Measurements from ENCODE around the gene FCER1A.
"Not testable (repeated sequence)": the region's sequence is repeated elsewhere in the genome, so short reads cannot be mapped to it uniquely, and the experiment has no call there.

FCER1A gene

GRCh38 chr1:159302095-159302494 lies at the start of gene FCER1A:
TSS of gene FCER1A (plus strand) at chr1:159302336. CDS start at chr1:159302365, 29 bp downstream.
- no peak for DNase-seq (ENCODE audit: low read depth in 2 of 2)

DNA sequence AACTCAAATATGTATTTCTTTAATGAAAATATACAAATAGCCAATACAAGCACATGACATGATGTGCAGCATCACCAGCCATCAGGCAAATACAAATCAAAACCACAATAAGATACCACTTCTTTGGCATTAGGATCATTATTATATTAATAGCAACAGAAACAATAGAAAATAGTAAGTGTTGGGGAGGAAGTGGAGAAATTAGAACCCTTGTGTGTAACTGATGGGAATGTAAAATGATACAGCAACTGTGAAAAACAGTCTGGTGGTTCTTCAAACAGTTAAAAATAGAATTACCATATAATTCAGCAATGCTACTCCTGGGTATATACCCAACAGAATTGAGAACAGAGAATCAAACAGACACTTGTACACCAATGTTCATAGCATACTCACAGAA lies 40.8 kb upstream of the FCER1A start:
- no peak for DNase-seq (ENCODE audit: low read depth in 2 of 2)

DNA sequence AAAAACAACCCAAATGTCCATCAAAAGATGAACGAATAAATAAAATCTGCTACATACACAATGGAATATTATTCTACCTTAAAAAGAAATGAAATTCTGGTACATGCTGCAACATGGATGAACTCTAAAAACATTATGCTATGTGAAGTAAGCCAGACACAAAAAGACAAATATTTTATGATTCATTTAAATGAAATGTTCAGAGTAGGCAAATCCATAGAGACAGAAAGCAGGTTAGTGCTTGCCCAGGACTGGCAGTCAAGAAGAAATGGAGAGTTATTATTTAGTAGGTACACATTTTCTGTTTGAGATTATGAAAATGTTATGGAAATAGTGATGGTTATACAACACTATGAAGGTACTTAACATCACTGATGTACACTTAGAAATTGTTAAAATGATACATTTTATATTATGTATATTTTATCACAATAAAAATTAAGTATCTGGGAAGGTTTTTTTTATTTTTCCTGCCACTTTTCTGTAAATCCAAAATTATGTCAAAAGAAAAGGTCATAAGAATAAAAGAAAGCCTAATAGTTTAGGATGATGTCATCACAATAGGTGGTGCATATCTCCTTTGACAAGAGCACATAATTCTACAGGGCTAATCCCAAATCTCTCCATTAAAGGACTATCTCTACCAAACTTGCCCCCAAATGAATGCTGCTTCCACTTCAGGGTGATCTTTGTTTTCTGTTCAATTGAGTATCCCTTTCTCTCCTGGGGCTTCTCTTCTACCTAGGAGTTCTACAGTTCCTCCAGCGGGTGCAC lies 40.2 kb upstream of the FCER1A start:
- DNase-seq (ENCODE audit: low read depth in 2 of 2): no peak

DNA sequence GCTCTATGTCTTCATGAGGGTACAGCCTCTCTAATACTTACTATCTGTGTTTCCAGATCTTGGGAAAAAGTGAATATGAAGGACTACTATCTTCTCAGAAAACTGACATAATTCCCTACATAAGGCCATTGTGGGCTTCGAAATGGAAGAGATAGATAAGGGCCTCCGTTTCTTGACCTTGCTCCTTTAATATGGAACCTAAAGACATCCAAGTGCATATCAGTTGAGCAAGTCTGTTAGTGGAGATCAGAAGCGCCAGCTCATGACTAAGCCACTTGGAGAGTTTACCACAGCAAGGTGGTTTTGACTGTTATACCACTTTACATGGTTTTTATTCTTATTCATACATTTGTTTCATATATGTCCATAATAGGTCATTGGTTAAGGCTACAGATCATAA lies 35.3 kb upstream of the FCER1A start:
- no peak for DNase-seq (ENCODE audit: low read depth in 2 of 2)

GRCh38 chr1:159274631-159275030 lies 27.5 kb upstream of the FCER1A start:
- no peak for DNase-seq (ENCODE audit: low read depth in 2 of 2)

DNA sequence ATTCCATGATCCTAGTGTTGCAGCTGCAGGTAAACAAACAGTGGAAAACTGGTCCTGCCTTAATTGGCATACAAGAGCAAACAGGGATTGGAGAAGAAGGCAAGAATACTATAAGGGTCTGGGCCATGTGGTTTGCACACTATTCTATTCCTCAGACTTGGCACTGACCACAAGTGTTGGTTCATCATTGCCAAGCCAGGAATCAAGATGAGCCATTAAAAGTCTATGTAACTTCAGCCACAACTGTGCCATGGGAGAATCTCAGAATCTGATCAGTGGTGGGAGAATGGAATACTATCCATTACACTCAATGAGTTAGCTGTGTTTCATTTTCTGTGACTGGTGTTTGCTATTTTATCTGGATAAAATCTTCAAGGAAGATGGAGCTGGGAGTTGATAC lies 26.2 kb upstream of the FCER1A start:
- no peak for DNase-seq (ENCODE audit: low read depth in 2 of 2)

GRCh38 chr1:159279773-159280172 lies 22.4 kb upstream of the FCER1A start:
- DNase-seq (ENCODE audit: low read depth in 2 of 2): no peak

- DNase-seq (ENCODE audit: low read depth in 2 of 2): no peak
These were observed 20.0 kb upstream of the FCER1A start for GRCh38 chr1:159282118-159282517.

- DNase-seq (ENCODE audit: low read depth in 2 of 2): no peak
These were observed 13.1 kb upstream of the FCER1A start for GRCh38 chr1:159289060-159289459.

DNA sequence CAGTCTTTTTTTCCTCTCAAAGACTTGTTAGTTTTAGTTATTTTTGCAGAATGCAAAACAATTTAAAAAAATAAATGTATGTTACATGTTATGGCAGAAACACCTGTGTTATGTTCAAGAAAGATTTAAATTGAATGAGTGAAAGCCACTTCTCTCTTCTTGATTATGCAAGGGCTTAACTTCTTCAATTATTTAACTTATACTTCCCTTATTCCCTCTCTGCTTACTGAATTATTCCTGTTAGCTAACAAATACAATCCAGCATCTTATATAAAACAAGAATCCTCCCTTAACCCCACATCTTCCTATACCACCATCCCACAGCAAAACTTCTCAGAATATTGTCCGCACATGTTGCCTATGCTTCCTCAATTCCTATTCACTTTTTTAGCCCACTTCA lies 10.7 kb upstream of the FCER1A start:
- DNase-seq (ENCODE audit: low read depth in 2 of 2): no peak

DNA sequence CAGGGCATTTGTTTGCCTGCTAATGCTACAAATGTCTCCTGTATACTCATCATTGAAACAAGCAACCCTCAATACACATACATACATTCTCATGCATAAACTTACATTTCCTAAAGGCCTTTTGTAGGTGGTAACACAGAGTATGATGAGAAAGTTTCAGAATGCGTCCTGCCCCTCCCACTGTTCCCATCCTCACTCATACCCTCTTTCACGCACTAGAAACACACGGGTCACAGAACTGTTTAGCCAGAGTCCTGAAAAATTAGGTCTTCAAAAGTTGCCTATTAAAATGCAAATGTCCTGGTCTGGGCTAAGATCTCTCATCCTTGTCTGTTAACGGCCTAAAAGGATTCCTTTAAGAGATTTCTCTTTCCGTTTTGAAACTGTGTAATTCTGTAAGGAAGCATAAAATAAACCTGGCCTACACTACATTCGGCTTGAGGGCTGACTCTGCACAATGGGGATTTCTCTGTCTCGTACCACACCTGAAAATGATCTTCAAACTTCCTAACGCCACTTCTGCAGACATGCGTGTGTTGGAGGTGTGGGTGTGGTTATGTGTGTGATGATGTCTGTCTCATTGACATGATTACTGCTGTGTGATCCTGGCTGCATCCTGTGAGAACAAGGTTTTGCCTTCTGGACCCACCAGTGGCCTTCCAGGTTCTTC lies 5.3 kb upstream of the FCER1A start:
- no peak for DNase-seq (ENCODE audit: low read depth in 2 of 2)

DNA sequence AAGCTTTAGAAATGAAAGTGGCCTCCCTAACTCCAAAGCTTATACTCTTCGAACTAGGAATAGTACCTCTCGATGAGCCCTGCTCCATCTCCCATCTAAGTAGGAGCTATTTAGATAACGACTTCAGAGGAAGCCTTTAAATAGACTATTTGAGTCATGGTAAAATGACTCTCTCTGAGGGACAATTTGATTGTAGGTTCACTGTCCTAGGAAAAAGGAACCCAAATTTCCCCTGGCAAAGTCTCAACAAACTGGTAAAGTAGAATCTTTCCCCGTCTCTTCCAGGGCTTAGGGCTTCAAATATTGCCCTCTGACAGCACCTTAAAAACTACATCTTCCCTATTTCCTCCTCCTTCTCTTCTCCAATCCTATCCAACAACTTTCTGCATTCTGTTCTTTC lies 2.0 kb upstream of the FCER1A start:
- DNase-seq (ENCODE audit: low read depth in 2 of 2): no peak

DNA sequence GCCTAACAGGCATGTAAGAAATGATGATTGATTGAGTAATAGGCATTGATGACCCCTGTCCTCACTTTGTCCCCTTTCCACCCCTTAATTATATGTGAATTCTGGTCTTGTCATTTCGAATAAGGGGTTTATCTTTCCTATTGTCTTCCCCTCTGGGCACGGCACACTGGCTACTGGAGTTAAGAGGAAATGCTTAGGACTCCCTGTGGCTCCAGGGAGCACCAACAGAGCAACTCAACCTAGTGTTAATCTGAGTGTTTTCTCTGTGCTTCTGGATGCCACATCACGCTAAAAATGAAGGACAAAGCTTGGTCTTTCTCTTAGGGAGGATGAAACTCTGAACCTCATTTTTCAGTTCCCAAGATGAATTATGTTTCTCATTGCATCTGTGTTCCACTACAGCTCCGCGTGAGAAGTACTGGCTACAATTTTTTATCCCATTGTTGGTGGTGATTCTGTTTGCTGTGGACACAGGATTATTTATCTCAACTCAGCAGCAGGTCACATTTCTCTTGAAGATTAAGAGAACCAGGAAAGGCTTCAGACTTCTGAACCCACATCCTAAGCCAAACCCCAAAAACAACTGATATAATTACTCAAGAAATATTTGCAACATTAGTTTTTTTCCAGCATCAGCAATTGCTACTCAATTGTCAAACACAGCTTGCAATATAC lies 5.3 kb downstream of the FCER1A start:
- DNase-seq (ENCODE audit: low read depth in 2 of 2): no peak

DNA sequence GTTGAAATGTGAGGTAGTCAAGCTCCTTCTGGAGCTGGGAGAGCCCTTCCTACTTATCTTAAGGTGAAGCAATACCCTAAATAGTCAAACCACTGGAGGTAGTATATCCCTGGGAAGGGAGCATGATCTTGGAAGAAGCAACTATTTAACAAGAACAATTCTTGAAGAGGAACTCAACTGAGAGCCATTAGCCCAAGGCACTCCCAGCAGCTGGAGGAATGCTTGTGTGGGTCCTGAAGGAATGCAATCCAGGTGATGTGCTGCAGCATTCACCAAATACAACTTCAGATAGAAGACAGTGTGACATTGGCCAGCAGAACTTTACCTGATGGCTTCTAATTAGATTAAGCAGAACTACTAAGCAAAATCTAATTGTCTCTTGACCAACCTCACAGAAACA lies 9.5 kb downstream of the FCER1A start:
- DNase-seq (ENCODE audit: low read depth in 2 of 2): no peak

GRCh38 chr1:159315381-159315780 lies 13.2 kb downstream of the FCER1A start:
- no peak for DNase-seq (ENCODE audit: low read depth in 2 of 2)

DNA sequence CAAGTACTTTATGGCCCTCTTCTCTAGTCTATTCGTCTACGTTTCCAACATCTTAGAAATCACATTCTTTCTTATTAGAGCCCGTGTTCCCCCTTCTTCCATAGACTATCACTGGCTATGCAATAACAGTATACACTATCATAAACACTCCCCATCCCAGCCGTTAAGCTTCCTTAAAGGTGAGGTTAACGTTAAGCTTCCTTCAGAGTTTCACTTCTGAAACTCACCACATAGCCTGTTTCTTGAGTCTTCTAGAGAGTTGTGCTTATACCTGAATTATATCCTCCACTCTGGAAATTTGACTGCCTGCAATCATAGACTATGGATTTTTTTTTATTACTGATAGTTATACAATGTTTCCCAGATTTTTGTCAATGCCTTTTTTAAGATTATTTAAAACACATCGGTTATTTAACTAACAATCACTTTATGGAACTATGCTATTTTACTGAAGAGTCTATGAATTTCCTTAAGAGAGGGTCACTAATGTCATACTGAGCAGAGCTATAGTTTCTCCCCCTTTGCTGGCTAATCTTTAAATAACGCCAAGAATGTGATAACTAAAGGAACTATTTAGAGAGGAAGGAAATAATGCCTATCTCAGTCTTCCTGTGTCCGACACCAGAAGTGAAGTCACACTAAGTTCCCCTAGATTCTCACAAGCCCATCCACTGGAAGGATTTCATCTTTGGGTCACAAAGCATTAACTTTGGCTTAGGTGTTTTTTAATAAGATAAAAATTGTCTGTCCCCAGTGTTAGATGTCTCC lies 16.8 kb downstream of the FCER1A start:
- DNase-seq (ENCODE audit: low read depth in 2 of 2): no peak

DNA sequence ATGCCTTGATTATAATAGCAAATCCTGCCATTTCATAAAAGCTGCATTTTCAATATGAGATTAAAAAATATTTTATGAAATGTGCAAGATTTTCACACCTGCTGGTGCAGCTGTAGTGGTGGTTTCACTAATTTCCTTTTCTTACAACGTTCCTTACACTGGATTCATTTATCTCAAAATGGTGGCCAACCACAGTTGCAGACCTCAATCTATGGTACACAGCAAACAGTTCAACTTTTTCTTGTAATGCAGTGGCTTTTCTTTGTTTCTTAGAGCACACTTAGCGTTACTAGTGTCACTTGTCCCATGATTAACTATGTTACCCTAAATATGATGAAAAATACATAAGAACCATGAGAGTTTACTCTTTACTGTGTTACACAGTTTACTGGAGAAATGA lies 32.7 kb downstream of the FCER1A start:
- no peak for DNase-seq (ENCODE audit: low read depth in 2 of 2)

- no peak for DNase-seq (ENCODE audit: low read depth in 2 of 2)
These were observed 35.9 kb downstream of the FCER1A start for GRCh38 chr1:159338018-159338417.

DNA sequence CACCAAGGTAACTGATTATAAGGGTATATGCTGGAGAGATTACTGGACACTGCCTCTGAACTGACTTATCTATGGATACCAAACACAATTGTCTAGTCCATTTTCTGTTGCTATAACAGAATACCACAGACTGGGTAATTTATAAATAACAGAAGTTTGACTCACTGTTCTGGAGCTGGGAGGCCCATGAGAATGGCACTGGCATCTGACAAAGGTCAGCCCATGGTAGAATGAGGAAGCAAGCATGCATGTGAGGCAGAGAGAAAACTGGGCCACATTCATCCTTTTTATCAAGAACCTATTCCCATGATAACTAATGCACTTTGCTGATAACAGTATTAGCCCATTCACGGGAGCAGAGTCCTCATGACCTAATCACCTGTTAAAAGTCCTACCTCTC lies 37.4 kb downstream of the FCER1A start:
- DNase-seq (ENCODE audit: low read depth in 2 of 2): no peak

- DNase-seq (ENCODE audit: low read depth in 2 of 2): no peak
These were observed 39.6 kb downstream of the FCER1A start for GRCh38 chr1:159341736-159342135.

DNA sequence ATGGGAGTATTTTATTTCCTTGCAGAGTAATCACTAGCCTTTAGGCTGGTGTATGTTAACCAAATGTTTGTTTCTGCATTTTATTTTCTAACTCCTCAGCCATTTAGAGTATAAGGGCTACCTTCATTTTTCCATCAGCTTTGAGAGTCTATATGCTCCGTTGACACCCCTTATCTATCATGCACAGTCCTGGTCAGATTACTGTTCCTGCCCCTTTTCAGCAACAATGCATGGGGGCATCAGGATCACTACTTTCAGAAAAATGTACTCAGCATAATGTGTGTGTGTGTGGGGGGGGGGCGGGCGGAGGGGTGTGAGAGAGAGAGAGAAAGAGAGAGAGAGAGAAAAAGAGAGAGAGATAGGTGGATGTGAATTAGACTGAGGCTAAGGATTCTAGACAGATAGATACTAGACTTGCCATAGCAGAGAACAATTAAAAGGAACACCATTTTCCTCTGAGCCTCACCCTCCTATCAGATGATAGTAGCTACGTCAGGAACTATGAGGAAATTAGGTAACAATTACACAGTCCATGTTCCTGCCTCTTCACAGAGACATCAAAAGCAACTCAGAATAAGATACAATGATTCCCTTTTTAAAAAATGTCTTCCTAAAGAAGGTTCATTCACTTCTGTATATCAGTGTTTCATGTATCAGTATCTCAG lies 40.8 kb downstream of the FCER1A start:
- no peak for DNase-seq (ENCODE audit: low read depth in 2 of 2)

DNA sequence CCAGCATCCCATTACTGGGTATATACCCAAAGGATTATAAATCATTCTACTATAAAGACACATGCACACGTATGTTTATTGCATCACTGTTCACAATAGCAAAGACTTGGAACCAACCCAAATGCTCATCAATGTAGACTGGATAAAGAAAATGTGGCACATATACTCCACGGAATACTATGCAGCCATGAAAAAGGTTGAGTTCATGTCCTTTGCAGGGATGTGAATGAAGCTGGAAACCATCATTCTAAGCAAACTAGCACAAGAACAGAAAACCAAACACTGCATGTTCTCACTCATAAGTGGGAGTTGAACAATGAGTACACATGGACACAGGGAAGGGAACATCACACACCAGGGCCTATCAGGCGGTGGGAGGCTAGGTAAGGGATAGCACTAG lies 47.2 kb downstream of the FCER1A start:
- DNase-seq (ENCODE audit: low read depth in 2 of 2): not testable (repeated sequence)
